ENCODE results near the gene ARL8B. TPM values are rescaled to one million over a fixed set of nuclear protein-coding genes. Genes with fewer than 3 reads are reported as not detected.

Gene ARL8B
- polyA plus RNA-seq, 1 donor from 2014 or later, result 103 TPM

DNA sequence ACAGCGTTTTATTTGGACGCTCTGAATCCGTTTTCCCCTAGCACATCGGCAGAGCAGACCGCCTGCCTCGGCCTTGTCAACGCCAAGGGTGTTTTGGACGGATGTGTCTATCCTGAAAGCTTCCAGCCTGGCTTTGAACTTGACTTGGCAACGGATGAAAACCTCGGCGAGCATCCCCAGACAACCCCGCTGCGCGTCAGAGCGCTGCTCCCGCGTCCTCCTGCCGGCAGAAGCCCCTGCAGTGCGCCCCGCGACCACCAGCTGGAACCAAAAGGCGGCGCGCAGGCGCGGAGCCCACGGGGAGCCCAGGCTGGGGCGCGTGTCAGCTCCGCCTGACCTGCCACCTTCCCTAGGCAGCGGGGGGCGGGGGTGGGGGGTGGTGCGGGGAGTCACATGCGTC, 26.2 kb upstream of the ARL8B start:
- H3K27ac ChIP-seq (ENCODE audit: low read length), result no peak overlapping the region
- peak overlapping the region; percentile 15 for H3K4me3 ChIP-seq (ENCODE audit: low read length)
- TF ChIP-seq SMC3 (conservative IDR thresholded peaks at IDR 0.05; ENCODE audit: poor library complexity) (no peak), EZH2 (IDR thresholded peaks at IDR 0.05; ENCODE audit: borderline replicate concordance, insufficient read depth, low read length, poor library complexity, severe bottlenecking) (no peak), EP300 (conservative IDR thresholded peaks at IDR 0.05; ENCODE audit: poor library complexity, severe bottlenecking) (no peak), RAD21 (conservative IDR thresholded peaks at IDR 0.05) (no peak), MXI1 (conservative IDR thresholded peaks at IDR 0.05; ENCODE audit: poor library complexity, severe bottlenecking) (no peak), POLR2AphosphoS5 (IDR thresholded peaks at IDR 0.05) (no peak), TAF1 (IDR thresholded peaks at IDR 0.05; ENCODE audit: low read depth) (no peak)
- TF ChIP-seq, protein P1, sequence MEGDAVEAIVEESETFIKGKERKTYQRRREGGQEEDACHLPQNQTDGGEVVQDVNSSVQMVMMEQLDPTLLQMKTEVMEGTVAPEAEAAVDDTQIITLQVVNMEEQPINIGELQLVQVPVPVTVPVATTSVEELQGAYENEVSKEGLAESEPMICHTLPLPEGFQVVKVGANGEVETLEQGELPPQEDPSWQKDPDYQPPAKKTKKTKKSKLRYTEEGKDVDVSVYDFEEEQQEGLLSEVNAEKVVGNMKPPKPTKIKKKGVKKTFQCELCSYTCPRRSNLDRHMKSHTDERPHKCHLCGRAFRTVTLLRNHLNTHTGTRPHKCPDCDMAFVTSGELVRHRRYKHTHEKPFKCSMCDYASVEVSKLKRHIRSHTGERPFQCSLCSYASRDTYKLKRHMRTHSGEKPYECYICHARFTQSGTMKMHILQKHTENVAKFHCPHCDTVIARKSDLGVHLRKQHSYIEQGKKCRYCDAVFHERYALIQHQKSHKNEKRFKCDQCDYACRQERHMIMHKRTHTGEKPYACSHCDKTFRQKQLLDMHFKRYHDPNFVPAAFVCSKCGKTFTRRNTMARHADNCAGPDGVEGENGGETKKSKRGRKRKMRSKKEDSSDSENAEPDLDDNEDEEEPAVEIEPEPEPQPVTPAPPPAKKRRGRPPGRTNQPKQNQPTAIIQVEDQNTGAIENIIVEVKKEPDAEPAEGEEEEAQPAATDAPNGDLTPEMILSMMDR (IDR thresholded peaks at IDR 0.05; ENCODE audit: poor library complexity, severe bottlenecking), result no peak
- TF ChIP-seq, protein P2, sequence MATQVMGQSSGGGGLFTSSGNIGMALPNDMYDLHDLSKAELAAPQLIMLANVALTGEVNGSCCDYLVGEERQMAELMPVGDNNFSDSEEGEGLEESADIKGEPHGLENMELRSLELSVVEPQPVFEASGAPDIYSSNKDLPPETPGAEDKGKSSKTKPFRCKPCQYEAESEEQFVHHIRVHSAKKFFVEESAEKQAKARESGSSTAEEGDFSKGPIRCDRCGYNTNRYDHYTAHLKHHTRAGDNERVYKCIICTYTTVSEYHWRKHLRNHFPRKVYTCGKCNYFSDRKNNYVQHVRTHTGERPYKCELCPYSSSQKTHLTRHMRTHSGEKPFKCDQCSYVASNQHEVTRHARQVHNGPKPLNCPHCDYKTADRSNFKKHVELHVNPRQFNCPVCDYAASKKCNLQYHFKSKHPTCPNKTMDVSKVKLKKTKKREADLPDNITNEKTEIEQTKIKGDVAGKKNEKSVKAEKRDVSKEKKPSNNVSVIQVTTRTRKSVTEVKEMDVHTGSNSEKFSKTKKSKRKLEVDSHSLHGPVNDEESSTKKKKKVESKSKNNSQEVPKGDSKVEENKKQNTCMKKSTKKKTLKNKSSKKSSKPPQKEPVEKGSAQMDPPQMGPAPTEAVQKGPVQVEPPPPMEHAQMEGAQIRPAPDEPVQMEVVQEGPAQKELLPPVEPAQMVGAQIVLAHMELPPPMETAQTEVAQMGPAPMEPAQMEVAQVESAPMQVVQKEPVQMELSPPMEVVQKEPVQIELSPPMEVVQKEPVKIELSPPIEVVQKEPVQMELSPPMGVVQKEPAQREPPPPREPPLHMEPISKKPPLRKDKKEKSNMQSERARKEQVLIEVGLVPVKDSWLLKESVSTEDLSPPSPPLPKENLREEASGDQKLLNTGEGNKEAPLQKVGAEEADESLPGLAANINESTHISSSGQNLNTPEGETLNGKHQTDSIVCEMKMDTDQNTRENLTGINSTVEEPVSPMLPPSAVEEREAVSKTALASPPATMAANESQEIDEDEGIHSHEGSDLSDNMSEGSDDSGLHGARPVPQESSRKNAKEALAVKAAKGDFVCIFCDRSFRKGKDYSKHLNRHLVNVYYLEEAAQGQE (IDR thresholded peaks at IDR 0.05; ENCODE audit: borderline replicate concordance), result no peak
- no peaks in the 10 kb centered on the region for H3F3A ChIP-seq (ENCODE audit: insufficient read depth, low read length, poor library complexity, severe bottlenecking)
- no peaks in the 10 kb centered on the region for H3K36me3 ChIP-seq (ENCODE audit: insufficient read depth, low read length)
- no peak overlapping the region for H3K4me2 ChIP-seq (ENCODE audit: low read length)
- no peaks in the 10 kb centered on the region for H3K27me3 ChIP-seq (ENCODE audit: insufficient read depth, low read depth, low read length)
- H3K79me2 ChIP-seq (replicated peaks; ENCODE audit: insufficient read depth, low read length), result no peaks in the 10 kb centered on the region
- H4K20me1 ChIP-seq (ENCODE audit: insufficient read depth), result no peaks in the 10 kb centered on the region
- no peaks in the 10 kb centered on the region for H3K9me2 ChIP-seq (ENCODE audit: insufficient read depth, low read length)
- no peaks in the 10 kb centered on the region for H3K9me3 ChIP-seq (ENCODE audit: low read length)
- no peak overlapping the region for H3K9ac ChIP-seq (ENCODE audit: low read length)
- no peak overlapping the region for H2AFZ ChIP-seq (ENCODE audit: low read depth, low read length)

DNA sequence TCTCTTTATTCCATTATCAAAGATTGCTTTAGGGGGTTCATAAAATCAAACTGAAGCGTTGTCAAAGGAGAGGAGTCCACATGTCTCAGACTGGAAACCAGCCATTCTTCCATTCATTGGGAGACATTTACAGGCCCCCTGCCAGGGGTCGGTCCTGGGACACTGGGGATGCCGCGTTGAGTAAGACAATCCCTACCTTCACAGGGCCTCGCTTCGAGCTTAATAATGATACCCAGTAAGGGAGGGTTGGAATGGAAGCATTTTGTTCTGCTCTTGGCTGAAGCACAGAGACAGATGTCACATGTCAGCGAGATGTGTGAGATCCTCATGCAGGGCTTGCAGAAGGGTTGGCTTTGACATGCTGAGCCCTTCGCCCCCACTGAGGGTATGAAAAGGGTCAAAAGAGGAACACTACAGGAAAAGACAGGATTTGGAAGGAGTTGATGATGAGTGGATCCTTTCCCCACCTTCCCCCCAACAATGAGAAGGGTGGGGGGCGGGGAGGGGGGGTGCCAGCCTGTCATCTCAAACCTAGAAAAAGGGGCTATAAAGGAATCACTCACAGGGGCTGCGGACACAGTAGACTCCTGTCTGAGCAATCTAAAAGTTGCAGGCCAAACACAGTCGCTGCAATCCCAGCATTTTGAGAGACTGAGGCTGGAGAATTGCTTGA, 25.6 kb upstream of the ARL8B start:
- Histone ChIP-seq H2AFZ (ENCODE audit: low read depth, low read length) (no peak overlapping the region), H4K20me1 (ENCODE audit: insufficient read depth) (no peaks in the 10 kb centered on the region), H3K36me3 (ENCODE audit: insufficient read depth, low read length) (no peaks in the 10 kb centered on the region), H3K9me3 (ENCODE audit: low read length) (no peaks in the 10 kb centered on the region), H3K27ac (ENCODE audit: low read length) (no peak overlapping the region), H3K4me2 (ENCODE audit: low read length) (no peak overlapping the region), H3K4me3 (ENCODE audit: low read length) (no peak overlapping the region), H3K79me2 (replicated peaks; ENCODE audit: insufficient read depth, low read length) (no peaks in the 10 kb centered on the region), H3F3A (ENCODE audit: insufficient read depth, low read length, poor library complexity, severe bottlenecking) (no peaks in the 10 kb centered on the region), H3K9me2 (ENCODE audit: insufficient read depth, low read length) (no peaks in the 10 kb centered on the region), H3K9ac (ENCODE audit: low read length) (no peak overlapping the region), H3K27me3 (ENCODE audit: insufficient read depth, low read depth, low read length) (no peaks in the 10 kb centered on the region)
- TF ChIP-seq POLR2AphosphoS5 (IDR thresholded peaks at IDR 0.05), result no peak

Measured in neural cell (in vitro differentiated cells).